ENCODE results near the gene LTV1. TPM values are rescaled to one million over a fixed set of nuclear protein-coding genes. Genes with fewer than 3 reads are reported as not detected.
"Not testable (repeated sequence)": the region's sequence is repeated elsewhere in the genome, so short reads cannot be mapped to it uniquely, and the experiment has no call there.

LTV1 gene, protein sequence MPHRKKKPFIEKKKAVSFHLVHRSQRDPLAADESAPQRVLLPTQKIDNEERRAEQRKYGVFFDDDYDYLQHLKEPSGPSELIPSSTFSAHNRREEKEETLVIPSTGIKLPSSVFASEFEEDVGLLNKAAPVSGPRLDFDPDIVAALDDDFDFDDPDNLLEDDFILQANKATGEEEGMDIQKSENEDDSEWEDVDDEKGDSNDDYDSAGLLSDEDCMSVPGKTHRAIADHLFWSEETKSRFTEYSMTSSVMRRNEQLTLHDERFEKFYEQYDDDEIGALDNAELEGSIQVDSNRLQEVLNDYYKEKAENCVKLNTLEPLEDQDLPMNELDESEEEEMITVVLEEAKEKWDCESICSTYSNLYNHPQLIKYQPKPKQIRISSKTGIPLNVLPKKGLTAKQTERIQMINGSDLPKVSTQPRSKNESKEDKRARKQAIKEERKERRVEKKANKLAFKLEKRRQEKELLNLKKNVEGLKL
- 21.6 and 22.7 TPM in 2 replicates for total RNA-seq
- 27.8 and 29.1 TPM in 2 replicates for polyA plus RNA-seq

DNA sequence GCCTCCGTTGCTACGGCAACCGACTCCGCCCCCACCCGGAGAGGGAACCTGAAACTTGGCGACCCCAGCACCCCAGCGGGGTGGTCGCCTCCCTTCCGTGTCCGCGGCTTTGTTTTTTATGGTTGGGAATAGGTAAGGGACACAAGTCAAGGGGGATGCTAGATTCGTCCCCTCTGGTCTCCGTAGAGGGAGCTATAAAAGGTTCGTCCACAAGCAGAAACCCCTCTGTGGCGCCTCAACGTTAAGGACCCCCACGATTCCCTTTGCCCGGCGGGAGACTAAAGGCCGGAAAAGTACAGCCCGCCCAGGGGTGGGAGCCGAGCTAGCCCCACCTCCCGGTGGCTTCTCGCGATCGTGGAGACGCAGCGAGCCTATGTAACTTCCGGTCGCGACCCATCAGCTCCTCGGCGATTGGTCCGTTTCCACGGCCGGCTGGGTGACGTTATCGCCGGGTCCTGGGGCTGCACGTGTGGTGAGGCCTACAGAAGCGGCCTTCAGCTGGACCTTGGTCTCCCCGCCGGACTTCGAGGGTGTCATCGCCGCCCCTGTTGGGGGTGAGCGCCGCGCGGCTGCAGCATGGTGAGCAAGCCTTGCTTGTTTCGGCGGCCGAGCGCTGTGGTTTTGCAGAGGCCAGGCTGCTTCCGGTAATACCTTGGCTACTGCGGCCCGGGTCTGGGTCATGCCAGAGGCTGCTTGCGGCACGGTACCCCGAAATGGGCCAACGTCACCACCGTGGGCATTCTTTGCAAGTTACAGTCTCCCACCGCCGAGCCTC is at the start of gene LTV1:
TSS of gene LTV1 (plus strand) at position 437 of the 775 bp plus-strand sequence. CDS start at position 577, 140 bp downstream.
- under 1% methylated on average over 64 of the region's 64 CpGs for WGBS (ENCODE audit: low lambda C conversion rate, missing lambda C conversion rate)
- H4K20me1 ChIP-seq (ENCODE audit: insufficient read depth, poor library complexity, severe bottlenecking): no peaks in the 10 kb centered on the region
- H3K4me2 ChIP-seq: peak within 1 kb of the TSS; percentile 81
- H3K9me2 ChIP-seq (replicated peaks; ENCODE audit: insufficient read depth): no peaks in the 10 kb centered on the region
- no peak for TF ChIP-seq EZH2 (IDR thresholded peaks at IDR 0.05; ENCODE audit: borderline replicate concordance)
- no peak for TF ChIP-seq EZH2phosphoT487 (IDR thresholded peaks at IDR 0.05; ENCODE audit: low read depth, severe bottlenecking, unreplicated experiment)
- TF ChIP-seq, protein P1, sequence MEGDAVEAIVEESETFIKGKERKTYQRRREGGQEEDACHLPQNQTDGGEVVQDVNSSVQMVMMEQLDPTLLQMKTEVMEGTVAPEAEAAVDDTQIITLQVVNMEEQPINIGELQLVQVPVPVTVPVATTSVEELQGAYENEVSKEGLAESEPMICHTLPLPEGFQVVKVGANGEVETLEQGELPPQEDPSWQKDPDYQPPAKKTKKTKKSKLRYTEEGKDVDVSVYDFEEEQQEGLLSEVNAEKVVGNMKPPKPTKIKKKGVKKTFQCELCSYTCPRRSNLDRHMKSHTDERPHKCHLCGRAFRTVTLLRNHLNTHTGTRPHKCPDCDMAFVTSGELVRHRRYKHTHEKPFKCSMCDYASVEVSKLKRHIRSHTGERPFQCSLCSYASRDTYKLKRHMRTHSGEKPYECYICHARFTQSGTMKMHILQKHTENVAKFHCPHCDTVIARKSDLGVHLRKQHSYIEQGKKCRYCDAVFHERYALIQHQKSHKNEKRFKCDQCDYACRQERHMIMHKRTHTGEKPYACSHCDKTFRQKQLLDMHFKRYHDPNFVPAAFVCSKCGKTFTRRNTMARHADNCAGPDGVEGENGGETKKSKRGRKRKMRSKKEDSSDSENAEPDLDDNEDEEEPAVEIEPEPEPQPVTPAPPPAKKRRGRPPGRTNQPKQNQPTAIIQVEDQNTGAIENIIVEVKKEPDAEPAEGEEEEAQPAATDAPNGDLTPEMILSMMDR (IDR thresholded peaks at IDR 0.05; ENCODE audit: poor library complexity): no peak
- H3K4me3 ChIP-seq: peak within 1 kb of the TSS; percentile 40
- H3K27me3 ChIP-seq: no peaks in the 10 kb centered on the region
- no peaks in the 10 kb centered on the region for H3K9me3 ChIP-seq (ENCODE audit: low read depth)
- H3K4me1 ChIP-seq (ENCODE audit: insufficient read depth): peaks cover 13% of the 10 kb centered on the region
- DNase-seq (ENCODE audit: low spot score): peak; percentile 98
- H3K36me3 ChIP-seq (replicated peaks; ENCODE audit: insufficient read depth, low read depth): no peaks in the 10 kb centered on the region
- H3K27ac ChIP-seq: peak within 1 kb of the TSS; percentile 96
- H3K79me2 ChIP-seq: peaks cover 27% of the 10 kb centered on the region
- peak within 1 kb of the TSS; percentile 66 for H2AFZ ChIP-seq

DNA sequence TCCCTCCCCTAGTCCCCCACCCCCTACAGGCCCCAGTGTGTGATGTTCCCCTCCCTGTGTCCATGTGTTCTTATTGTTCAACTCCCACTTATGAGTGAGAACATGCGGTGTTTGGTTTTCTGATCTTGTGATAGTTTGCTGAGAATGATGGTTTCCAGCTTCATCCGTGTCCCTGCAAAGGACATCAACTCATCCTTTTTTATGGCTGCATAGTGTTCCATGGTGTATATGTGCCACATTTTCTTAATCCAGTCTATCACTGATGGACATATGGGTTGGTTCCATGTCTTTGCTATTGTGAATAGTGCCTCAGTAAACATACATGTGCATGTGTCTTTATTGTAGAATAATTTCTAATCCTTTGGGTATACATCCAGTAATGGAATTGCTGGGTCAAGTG is 46.6 kb upstream of the LTV1 start:
- peaks cover 24% of the 10 kb centered on the region for H3K79me2 ChIP-seq
- 96% methylated on average over 2 of the region's 2 CpGs for WGBS (ENCODE audit: low lambda C conversion rate, missing lambda C conversion rate)
- H3K27ac ChIP-seq; H3K9me3 ChIP-seq (ENCODE audit: low read depth); H3K4me2 ChIP-seq; H2AFZ ChIP-seq; DNase-seq (ENCODE audit: low spot score); H3K36me3 ChIP-seq (replicated peaks; ENCODE audit: insufficient read depth, low read depth); H3K9me2 ChIP-seq (replicated peaks; ENCODE audit: insufficient read depth); H3K4me1 ChIP-seq (ENCODE audit: insufficient read depth); H3K4me3 ChIP-seq; H4K20me1 ChIP-seq (ENCODE audit: insufficient read depth, poor library complexity, severe bottlenecking); H3K27me3 ChIP-seq: not testable (repeated sequence)

GRCh38 chr6:143798487-143798886 is 44.7 kb upstream of the LTV1 start:
- not testable (repeated sequence) for H4K20me1 ChIP-seq (ENCODE audit: insufficient read depth, poor library complexity, severe bottlenecking); H2AFZ ChIP-seq; DNase-seq (ENCODE audit: low spot score); H3K4me2 ChIP-seq; H3K9me2 ChIP-seq (replicated peaks; ENCODE audit: insufficient read depth); H3K4me1 ChIP-seq (ENCODE audit: insufficient read depth); H3K27ac ChIP-seq; H3K36me3 ChIP-seq (replicated peaks; ENCODE audit: insufficient read depth, low read depth); H3K9me3 ChIP-seq (ENCODE audit: low read depth); H3K27me3 ChIP-seq; H3K4me3 ChIP-seq
- H3K79me2 ChIP-seq: peaks cover 29% of the 10 kb centered on the region
- 96% methylated on average over 3 of the region's 3 CpGs for WGBS (ENCODE audit: low lambda C conversion rate, missing lambda C conversion rate)

DNA sequence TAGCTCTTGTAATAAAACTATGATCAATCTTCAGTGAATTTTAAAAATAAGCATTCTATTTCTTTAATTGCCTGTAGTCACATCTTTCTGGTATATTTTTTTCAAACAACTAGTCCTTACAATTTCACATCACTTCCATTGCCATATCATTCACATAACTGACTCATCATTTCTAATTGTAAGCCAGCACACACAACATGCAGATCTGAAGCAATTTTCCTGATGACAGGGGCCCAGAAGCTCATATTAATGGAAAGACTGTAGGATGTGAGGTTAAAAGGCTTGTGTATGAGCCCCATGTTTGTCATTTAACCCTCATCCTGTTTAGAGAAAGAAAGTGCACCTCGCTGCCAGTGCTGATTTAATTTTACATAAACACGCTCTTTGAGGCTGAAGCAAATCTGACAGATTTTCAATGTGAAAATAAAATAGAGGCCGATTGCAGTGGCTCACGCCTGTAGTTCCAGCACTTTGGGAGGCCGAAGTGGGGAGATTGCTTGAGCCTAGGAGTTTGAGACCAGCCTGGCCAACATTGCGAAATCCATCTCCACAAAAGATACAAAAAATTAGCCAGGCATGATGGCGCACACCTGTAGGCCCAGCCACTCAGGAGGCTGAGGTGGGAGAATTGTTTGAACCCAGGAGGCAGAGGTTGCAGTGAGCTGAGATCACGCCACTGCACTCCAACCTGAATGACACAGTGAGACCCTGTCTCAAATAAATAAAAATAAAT is 40.1 kb upstream of the LTV1 start:
- Histone ChIP-seq H3K36me3 (replicated peaks; ENCODE audit: insufficient read depth, low read depth) (peaks cover 4% of the 10 kb centered on the region), H3K4me3 (no peak overlapping the region), H3K27me3 (no peaks in the 10 kb centered on the region), H4K20me1 (ENCODE audit: insufficient read depth, poor library complexity, severe bottlenecking) (no peaks in the 10 kb centered on the region), H3K4me1 (ENCODE audit: insufficient read depth) (peaks cover 3% of the 10 kb centered on the region), H3K4me2 (no peak overlapping the region), H2AFZ (no peak overlapping the region), H3K9me2 (replicated peaks; ENCODE audit: insufficient read depth) (no peaks in the 10 kb centered on the region), H3K27ac (no peak overlapping the region), H3K79me2 (peaks cover 18% of the 10 kb centered on the region), H3K9me3 (ENCODE audit: low read depth) (no peaks in the 10 kb centered on the region)
- no peak for DNase-seq (ENCODE audit: low spot score)
- 91% methylated on average over 8 of the region's 8 CpGs for WGBS (ENCODE audit: low lambda C conversion rate, missing lambda C conversion rate)
- TF ChIP-seq, protein P1 (IDR thresholded peaks at IDR 0.05; ENCODE audit: poor library complexity): no peak
- TF ChIP-seq EZH2phosphoT487 (IDR thresholded peaks at IDR 0.05; ENCODE audit: low read depth, severe bottlenecking, unreplicated experiment) (no peak), EZH2 (IDR thresholded peaks at IDR 0.05; ENCODE audit: borderline replicate concordance) (no peak)
